Hippocampal formation (tissue), 2 donors: ENCODE measurements around the gene EFEMP1.

Experiments
- DNase-seq, 2 donors: peaks; one replicate each; lab custom pipeline; 2025; lab: John Stamatoyannopoulos, UW

Gene EFEMP1

GRCh38 chr2:55923091-55923981 lies at the start of gene EFEMP1:
EFEMP1 (minus strand) TSS chr2:55923782; CDS start chr2:55922440, 1,342 bp downstream.
- peak; percentile 8 to 51 for DNase-seq

- DNase-seq: no peak
Measured at GRCh38 chr2:55970500-55970899, 46.9 kb upstream of the EFEMP1 start.

GRCh38 chr2:55968941-55969340 lies 45.4 kb upstream of the EFEMP1 start:
- no peak for DNase-seq

GRCh38 chr2:55966401-55967118 lies 43.0 kb upstream of the EFEMP1 start:
- peak; percentile 13 to 15 for DNase-seq

GRCh38 chr2:55965966-55966365 lies 42.4 kb upstream of the EFEMP1 start:
- DNase-seq: no peak

GRCh38 chr2:55965276-55965675 lies 41.7 kb upstream of the EFEMP1 start:
- DNase-seq: no peak

GRCh38 chr2:55962915-55963314 lies 39.3 kb upstream of the EFEMP1 start:
- no peak for DNase-seq

GRCh38 chr2:55961318-55961911 lies 37.8 kb upstream of the EFEMP1 start:
- peak in 1 of 2 donors; percentile 35 for DNase-seq

- no peak for DNase-seq
Measured at GRCh38 chr2:55958756-55959155, 35.2 kb upstream of the EFEMP1 start.

GRCh38 chr2:55957142-55957541 lies 33.6 kb upstream of the EFEMP1 start:
- no peak for DNase-seq

- DNase-seq: no peak
Measured at GRCh38 chr2:55954306-55955035, 30.9 kb upstream of the EFEMP1 start.

- DNase-seq: no peak
Measured at GRCh38 chr2:55952415-55952814, 28.8 kb upstream of the EFEMP1 start.

- no peak for DNase-seq
Measured at GRCh38 chr2:55951533-55951932, 28.0 kb upstream of the EFEMP1 start.

- no peak for DNase-seq
Measured at GRCh38 chr2:55949613-55950012, 26.0 kb upstream of the EFEMP1 start.

GRCh38 chr2:55949211-55949610 lies 25.6 kb upstream of the EFEMP1 start:
- no peak for DNase-seq

GRCh38 chr2:55948176-55948923 lies 24.8 kb upstream of the EFEMP1 start:
- DNase-seq: no peak

GRCh38 chr2:55947752-55948151 lies 24.2 kb upstream of the EFEMP1 start:
- no peak for DNase-seq

GRCh38 chr2:55946793-55947192 lies 23.2 kb upstream of the EFEMP1 start:
- no peak for DNase-seq

- DNase-seq: no peak
Measured at GRCh38 chr2:55943466-55943865, 19.9 kb upstream of the EFEMP1 start.

- no peak for DNase-seq
Measured at GRCh38 chr2:55936351-55936750, 12.8 kb upstream of the EFEMP1 start.

- no peak for DNase-seq
Measured at GRCh38 chr2:55934337-55934736, 10.8 kb upstream of the EFEMP1 start.
